Keratinocyte (primary cell): ENCODE results near the gene SLC35E4.
"Not testable (repeated sequence)": the region's sequence is repeated elsewhere in the genome, so short reads cannot be mapped to it uniquely, and the experiment has no call there.

Source experiments
- EZH2 ChIP-seq: IDR thresholded peaks from one replicate; pipeline ENCODE4 v1.6.1; 2012; ENCODE audit warnings: inconsistent platforms, mild to moderate bottlenecking, low read length, moderate library complexity
- TF ChIP-seq, protein P1 (sequence below), 3 experiments: IDR thresholded peaks in 1 of 3; conservative IDR thresholded peaks in 1 of 3; optimal IDR thresholded peaks in 1 of 3; 2 replicates in 2 of 3; 3 replicates in 1 of 3; pipeline versions ENCODE3 to v1.5.1; 2011; ENCODE audit warnings: low read length in 3 of 3, mild to moderate bottlenecking in 3 of 3, moderate library complexity in 2 of 3, control low read depth in 1 of 3, inconsistent platforms in 1 of 3; ENCODE audit not compliant: insufficient read depth in 2 of 3; ENCODE audit errors: extremely low read depth in 1 of 3

DNA sequence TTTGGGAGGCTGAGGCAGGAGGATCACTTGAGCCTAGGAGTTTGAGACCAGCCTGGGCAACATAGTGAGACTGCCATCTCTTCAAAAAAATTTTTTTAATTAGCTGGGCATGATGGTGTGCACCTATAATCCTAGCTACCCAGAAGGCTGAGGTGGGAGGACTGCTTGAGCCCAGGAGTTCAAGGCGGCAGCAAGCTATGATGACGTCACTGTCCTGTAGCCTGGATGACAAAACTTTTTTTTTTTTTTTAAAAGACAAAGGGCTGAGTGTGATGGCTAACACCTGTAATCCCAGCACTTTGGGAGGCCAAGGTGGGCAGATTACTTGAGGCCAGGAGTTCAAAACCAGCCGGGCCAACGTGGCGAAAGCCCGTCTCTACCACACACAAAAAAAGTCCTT, 15.7 kb upstream of the SLC35E4 start:
- TF ChIP-seq, protein P1, sequence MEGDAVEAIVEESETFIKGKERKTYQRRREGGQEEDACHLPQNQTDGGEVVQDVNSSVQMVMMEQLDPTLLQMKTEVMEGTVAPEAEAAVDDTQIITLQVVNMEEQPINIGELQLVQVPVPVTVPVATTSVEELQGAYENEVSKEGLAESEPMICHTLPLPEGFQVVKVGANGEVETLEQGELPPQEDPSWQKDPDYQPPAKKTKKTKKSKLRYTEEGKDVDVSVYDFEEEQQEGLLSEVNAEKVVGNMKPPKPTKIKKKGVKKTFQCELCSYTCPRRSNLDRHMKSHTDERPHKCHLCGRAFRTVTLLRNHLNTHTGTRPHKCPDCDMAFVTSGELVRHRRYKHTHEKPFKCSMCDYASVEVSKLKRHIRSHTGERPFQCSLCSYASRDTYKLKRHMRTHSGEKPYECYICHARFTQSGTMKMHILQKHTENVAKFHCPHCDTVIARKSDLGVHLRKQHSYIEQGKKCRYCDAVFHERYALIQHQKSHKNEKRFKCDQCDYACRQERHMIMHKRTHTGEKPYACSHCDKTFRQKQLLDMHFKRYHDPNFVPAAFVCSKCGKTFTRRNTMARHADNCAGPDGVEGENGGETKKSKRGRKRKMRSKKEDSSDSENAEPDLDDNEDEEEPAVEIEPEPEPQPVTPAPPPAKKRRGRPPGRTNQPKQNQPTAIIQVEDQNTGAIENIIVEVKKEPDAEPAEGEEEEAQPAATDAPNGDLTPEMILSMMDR (optimal IDR thresholded peaks at IDR 0.05 in 1 of 3, IDR thresholded peaks at IDR 0.05 in 1 of 3, conservative IDR thresholded peaks at IDR 0.05 in 1 of 3; ENCODE audit: extremely low read depth in 1 of 3, insufficient read depth in 2 of 3, low read length in 3 of 3), result not testable (repeated sequence)
- not testable (repeated sequence) for TF ChIP-seq EZH2
